Raji (cell line): ENCODE results near the gene HIRA.

ENCODE experiments used
- POLR2A ChIP-seq: IDR thresholded peaks from 2 replicates; pipeline ENCODE4 v1.6.1; 2011; ENCODE audit warnings: low read depth, low read length, control low read depth; ENCODE audit not compliant: insufficient read depth

HIRA gene

DNA sequence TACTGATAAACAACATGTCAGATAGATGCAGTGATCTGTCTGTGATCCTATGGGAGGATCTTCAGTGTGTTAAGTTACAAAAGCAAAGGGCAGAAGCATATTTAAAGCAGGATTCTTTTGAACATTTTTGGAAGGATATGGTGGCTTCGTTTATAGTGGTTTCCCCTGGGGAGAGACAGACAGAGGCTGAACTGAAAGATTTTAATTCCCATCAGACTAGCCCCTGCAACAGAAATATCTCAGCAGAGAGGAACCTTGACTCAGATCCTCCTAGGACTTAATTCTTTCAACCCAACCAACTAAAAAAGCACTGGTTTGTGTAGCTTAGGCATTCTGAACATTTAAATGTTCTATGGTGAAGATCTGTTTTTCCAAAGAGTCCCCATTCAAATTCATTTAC lies 145.7 kb downstream of the HIRA start:
- TF ChIP-seq POLR2A = no peak
